Peyer's patch (tissue), 4 donors: Measurements from ENCODE around the gene LRRK2.

Source experiments
- CTCF ChIP-seq, 6 experiments: fragments of 450-650 bp in 4 of 6; fragments of 200-600 bp in 2 of 6; sonication (generic) in 1 of 6; IDR thresholded peaks; one replicate each; pipeline ENCODE4 v1.5.1; 2017 to 2019; ENCODE audit warnings: antibody characterized with exemption in 6 of 6, mild to moderate bottlenecking in 3 of 6, moderate library complexity in 1 of 6
- POLR2A ChIP-seq, 2 donors: fragments of 450-650 bp; IDR thresholded peaks; one replicate each; pipeline ENCODE4 v1.5.1; 2017; ENCODE audit warnings: antibody characterized with exemption in 2 of 2, mild to moderate bottlenecking in 2 of 2, moderate library complexity in 2 of 2

- no peak for TF ChIP-seq CTCF (IDR thresholded peaks at IDR 0.05)
- no peak for TF ChIP-seq POLR2A (IDR thresholded peaks at IDR 0.05)
Measured at GRCh38 chr12:40223646-40224045, 1.2 kb upstream of the LRRK2 start.
